HFF-Myc (cell line): ENCODE measurements around the gene CCL25.
"Not testable (repeated sequence)": the region's sequence is repeated elsewhere in the genome, so short reads cannot be mapped to it uniquely, and the experiment has no call there.

Source experiments
- DNase-seq: peaks from one replicate; pipeline ENCODE4 v3.0.0-alpha.2; 2011; ENCODE audit warnings: low read depth; ENCODE audit errors: extremely low read depth
- H3K4me3 ChIP-seq: replicated peaks from 2 replicates; pipeline ENCODE4 v1.5.1; 2011; ENCODE audit warnings: low read depth, mild to moderate bottlenecking, control low read depth, low read length
- TF ChIP-seq, protein P1 (sequence below): IDR thresholded peaks from 2 replicates; pipeline ENCODE4 v1.5.1; 2012; ENCODE audit warnings: mild to moderate bottlenecking, low read depth, low read length, control low read depth; ENCODE audit errors: missing control alignments

The CCL25 gene

DNA sequence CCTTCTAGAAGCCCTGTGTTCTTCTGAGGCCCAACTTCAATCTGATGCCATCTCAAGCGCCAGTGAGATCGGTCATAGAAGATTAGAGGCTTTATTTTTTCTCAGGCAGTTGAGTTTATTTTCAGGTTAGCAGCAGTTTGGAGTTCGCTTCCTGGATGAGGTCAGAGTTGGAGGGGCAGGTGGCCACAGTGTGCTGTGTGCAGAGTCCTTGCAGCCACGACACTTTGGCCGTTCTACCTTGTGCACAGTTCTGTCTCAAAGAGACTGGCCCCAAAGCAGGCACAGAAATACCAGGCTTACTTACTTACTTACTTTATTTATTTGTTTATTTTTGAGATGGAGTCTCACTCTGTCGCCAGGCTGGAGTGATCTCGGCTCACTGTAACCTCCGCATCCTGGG lies 31.2 kb upstream of the CCL25 start:
- no peak for DNase-seq
- TF ChIP-seq, protein P1, sequence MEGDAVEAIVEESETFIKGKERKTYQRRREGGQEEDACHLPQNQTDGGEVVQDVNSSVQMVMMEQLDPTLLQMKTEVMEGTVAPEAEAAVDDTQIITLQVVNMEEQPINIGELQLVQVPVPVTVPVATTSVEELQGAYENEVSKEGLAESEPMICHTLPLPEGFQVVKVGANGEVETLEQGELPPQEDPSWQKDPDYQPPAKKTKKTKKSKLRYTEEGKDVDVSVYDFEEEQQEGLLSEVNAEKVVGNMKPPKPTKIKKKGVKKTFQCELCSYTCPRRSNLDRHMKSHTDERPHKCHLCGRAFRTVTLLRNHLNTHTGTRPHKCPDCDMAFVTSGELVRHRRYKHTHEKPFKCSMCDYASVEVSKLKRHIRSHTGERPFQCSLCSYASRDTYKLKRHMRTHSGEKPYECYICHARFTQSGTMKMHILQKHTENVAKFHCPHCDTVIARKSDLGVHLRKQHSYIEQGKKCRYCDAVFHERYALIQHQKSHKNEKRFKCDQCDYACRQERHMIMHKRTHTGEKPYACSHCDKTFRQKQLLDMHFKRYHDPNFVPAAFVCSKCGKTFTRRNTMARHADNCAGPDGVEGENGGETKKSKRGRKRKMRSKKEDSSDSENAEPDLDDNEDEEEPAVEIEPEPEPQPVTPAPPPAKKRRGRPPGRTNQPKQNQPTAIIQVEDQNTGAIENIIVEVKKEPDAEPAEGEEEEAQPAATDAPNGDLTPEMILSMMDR = no peak
- no peak overlapping the region for H3K4me3 ChIP-seq

DNA sequence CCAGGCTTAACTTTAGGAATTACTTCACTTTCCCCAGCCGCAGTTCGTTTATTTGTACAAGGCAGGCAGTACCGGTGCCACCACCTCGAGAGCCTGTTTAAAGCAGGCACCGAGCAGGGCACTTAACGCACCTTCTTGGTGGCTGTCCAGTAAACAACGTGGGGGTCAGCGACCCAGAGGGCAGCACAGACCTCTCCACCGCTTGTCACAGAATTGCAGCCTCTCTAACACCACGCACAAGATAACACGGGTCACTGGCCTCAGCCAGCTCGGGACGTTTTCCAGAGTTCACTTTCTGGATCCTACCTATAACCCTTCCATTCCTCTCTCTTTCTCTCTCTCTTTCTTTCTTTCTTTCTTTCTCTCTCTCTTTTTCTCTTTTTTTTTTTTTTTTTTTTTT lies 30.3 kb upstream of the CCL25 start:
- H3K4me3 ChIP-seq = no peak overlapping the region
- TF ChIP-seq, protein P1 = no peak

DNA sequence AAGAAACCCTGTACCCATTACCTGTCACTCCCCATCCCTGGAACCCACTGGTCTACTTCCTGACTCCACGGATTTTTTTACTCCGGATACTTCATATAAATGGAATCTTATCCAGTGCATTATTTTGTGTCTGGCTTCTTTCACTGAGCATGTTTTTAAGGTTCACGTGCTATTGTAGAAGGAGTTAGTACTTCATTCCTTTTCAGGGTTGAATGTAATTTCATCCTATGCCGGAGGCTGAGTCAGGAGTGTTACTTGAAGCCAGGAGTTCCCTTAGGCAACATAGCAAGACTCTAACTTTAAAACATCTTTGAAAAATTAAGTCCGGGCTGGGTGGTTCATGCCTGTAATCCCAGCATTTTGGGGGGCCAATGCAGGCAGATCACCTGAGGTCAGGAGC lies 29.2 kb upstream of the CCL25 start:
- TF ChIP-seq, protein P1 = no peak
- DNase-seq = no peak
- H3K4me3 ChIP-seq = no peak overlapping the region

More for the DNA sequence above, 30.3 kb upstream of the CCL25 start:
- DNase-seq = no peak

DNA sequence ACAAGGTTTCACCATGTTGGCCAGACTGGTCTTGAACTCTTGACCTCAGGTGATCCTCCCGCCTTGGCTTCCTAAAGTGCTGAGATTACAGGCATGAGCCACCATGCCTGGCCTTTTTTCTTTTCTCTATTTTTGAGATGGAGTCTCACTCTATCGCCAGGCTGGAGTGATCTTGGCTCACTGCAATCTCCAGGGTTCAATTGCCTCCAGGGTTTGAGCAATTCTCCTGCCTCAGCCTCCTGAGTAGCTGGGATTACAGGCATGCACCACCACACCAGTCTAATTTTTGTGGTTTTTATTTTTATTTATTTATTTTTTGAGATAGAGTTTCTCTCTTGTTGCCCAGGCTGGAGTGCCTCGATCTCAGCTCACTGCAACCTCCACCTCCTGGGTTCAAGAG lies 28.3 kb upstream of the CCL25 start:
- DNase-seq, H3K4me3 ChIP-seq: not testable (repeated sequence)

DNA sequence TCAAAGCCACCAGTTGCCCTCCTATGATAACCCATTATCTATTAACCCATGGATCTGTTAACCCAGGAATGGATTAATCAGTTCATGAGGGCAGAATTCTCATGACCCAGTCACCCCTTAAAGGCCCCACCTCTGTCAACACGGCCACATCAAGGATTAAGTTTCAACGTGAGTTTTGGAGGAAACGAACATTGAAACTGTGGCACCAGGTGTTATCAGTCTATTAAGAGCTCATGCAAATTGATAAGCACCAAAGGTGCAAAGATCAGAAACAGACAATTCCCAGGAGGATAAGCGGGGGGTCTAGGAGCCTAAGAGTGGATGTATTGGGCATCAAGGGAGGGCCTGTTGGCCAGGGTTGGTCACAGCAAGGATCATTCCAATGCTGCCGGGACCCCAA lies 27.2 kb upstream of the CCL25 start:
- no peak for DNase-seq
- TF ChIP-seq, protein P1 = no peak
- no peak overlapping the region for H3K4me3 ChIP-seq

DNA sequence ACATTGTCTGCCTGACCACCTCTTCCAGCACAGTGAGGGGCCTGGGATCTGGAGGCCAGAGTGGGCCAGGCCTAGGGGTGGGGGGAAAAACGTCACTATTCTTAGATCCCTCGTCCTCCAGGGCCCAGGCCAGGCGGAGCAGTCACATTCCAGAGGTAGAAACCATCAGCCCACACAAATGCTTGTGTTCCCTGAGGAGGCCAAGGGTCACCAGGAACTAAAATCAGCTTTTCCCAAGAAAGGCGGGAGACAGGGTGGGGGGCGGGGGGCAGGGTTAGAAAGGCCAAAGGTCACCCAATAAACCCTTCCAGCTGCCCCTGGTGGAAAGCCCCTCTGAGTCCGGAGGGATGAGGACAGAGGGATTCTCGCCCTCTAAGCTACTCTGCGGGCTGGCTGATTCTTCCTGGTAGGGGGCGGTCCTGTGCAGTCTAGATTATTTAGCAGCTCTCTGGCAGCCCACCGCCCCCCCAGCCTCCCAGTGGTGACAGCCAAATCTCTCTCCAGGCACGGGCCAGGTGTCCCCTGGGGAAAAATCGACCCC lies 23.5 kb upstream of the CCL25 start:
- TF ChIP-seq, protein P1 = no peak
- H3K4me3 ChIP-seq = no peak overlapping the region
- DNase-seq = no peak

DNA sequence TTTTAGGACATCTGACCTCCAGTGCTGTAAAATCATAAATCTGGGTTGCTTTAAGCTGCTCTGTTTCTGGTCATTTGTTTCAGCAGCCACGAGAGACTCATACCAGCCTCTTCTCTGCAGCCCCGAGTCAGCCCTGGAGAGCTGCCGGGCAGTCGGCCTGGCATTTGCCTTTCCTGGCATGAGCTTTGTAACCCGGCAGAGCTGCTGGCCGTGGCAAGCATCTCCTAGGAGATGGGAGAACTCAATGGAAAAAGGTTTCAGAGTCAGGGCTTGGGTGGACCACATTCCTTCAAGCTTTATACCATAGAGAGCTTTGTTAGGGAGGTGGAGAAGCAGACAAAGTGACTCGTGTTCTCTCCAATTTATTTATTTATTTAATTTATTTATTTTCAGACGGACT lies 21.6 kb upstream of the CCL25 start:
- no peak overlapping the region for H3K4me3 ChIP-seq
- TF ChIP-seq, protein P1 = no peak
- no peak for DNase-seq

DNA sequence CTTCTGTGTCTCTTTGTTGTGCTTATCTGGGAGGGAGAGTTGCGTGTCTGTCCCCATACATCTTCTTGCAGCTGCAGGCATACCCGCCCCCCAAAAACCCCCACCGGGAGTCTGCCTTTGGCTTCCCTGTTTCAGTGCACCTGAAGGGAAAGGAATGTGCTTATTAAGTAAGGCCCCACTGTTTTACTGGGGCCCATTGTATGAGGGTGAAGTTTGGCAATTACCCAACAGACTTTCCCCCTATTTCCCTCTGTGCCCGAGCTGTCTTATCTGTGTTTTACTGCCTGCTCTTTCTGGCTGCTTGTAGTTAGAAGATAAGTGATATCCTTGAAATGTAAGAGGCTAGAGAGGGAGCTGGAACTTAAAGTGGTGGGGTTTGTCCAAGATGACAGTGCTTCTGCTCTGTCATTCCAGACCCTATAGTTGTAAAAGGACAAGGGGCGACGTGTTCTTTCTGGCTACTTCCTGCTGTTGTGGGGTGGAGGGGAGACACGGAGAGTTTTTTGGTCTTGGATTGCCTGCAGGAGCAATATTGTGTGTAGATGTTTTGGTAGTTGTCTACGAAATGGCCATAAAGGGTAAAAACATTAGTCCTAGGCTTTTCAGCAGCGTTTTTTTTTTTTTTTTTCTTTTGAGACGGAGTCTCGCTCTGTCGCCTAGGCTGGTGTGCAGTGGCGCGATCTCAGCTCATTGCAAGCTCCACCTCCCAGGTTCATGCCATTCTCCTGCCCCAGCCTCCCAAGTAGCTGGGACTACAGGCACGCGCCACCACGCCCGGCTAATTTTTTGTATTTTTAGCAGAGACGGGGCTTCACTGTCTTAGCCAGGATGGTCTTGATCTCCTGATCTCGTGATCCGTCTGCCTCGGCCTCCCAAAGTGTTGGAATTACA lies 19.0 kb upstream of the CCL25 start:
- DNase-seq = not testable (repeated sequence)

More for the DNA sequence above, 19.0 kb upstream of the CCL25 start:
- not testable (repeated sequence) for H3K4me3 ChIP-seq
